HFFc6 (cell line): ENCODE measurements around the gene NUAK1. TPM values are rescaled to one million over a fixed set of nuclear protein-coding genes. Genes with fewer than 3 reads are reported as not detected.

Source experiments
- DNase-seq: peaks from one replicate; pipeline ENCODE4 v3.0.0-alpha.2; 2018
- H3K27ac Mint-ChIP-seq: 2 replicates; pipeline ENCODE4 v1.8.0; 2020; ENCODE audit warnings: mild to moderate bottlenecking, mixed read lengths
- H3K27me3 Mint-ChIP-seq: 2 replicates; pipeline ENCODE4 v1.8.0; 2021; ENCODE audit warnings: mild to moderate bottlenecking, moderate library complexity, mixed read lengths; ENCODE audit not compliant: insufficient read depth
- H3K36me3 Mint-ChIP-seq: 2 replicates; pipeline ENCODE4 v1.8.0; 2021; ENCODE audit warnings: low read depth, mixed read lengths
- H3K4me1 Mint-ChIP-seq: 2 replicates; pipeline ENCODE4 v1.8.0; 2020; ENCODE audit warnings: low read depth, mixed read lengths
- H3K4me3 Mint-ChIP-seq: 2 replicates; pipeline ENCODE4 v1.8.0; 2020; ENCODE audit warnings: mild to moderate bottlenecking, moderate library complexity, mixed read lengths
- H3K9me3 Mint-ChIP-seq: 2 replicates; pipeline ENCODE4 v1.8.0; 2020; ENCODE audit warnings: mild to moderate bottlenecking, mixed read lengths
- CTCF ChIP-seq: fragments of 200-600 bp; sonication (generic); IDR thresholded peaks from 2 replicates; pipeline ENCODE4 v1.5.0; 2021; ENCODE audit warnings: antibody characterized with exemption, mild to moderate bottlenecking
- total RNA-seq, 6 experiments: library from RNA; stranded (reverse); fragmentation: NEBNext Ultra II Directional; extraction: Animal tissue kit (Norgen Biotek cat#: 25700); gene quantifications; 2 replicates in 1 of 6; 3 replicates in 5 of 6; pipeline ENCODE4 v1.2.3, GENCODE V29; 2021

Gene NUAK1
- total RNA-seq, 6 experiments from 2014 or later = 11.0 to 37.3 (median 14.1) TPM

DNA sequence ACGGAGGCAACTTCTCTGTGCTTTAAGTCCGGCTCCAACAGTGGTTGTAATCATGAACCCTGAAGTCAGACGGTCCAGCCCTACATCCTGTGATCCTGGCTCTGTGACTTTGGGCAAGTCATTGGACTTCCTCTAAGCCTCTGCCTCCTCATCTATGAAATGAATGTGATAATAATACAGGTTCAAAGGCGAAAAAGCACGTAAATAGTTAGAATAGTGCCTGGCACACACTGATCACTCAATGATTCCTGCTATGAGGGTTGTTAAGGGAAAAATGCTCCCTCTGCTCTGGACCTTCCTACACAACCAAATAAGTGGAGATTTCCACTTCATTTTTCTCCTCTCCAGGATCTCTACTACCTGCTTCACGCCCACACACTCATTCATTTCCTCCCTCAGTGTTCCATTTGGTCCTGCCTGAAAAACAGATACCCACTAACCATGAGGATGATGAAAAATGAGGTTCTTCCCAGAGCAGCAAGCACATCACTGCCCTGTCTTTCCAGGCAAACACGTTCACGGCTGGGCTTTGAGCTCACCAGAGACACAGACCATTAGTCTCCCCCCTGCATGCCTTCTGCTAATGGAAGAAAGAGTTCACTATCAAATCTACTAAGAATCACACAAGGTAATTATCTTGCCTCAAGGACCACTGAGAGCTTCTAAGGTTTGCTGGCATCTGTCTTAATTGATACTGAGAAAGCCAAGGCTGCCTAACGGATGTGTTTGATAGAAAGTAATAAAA lies 13.2 kb downstream of the NUAK1 start:
- Mint-ChIP-seq H3K4me3 (no peak overlapping the region), H3K27me3 (peaks cover 4% of the 10 kb centered on the region; the same call in 1 of the 2 replicates), H3K27ac (peak overlapping the region; percentile 84)

DNA sequence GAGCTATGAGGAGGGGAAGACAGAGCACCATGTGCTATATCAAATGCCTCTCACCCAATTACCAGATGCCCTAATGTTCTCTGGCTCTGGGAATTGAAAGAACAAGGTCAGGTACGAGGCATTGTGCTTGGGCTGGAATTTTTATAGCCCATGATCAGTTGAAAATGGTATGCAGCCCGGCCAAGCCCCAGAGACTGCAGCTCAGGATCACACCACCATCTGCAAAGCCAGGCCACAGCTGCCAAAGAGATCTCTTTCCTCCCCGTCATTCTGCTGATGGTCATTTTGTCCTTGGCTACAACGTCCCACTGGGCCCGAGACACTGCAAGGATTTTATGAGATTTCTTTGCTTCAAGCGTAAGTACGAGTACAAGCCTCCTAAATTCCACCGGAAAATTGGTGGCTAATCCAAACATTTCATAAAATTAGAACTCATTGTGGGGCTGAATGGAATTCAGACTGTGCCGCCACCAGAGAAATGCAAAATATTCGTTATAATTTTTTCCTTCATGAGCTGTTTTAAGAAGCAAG lies 15.1 kb downstream of the NUAK1 start:
- DNase-seq = peak; percentile 84
- H3K4me3 Mint-ChIP-seq = peak overlapping the region; percentile 80
- peak overlapping the region; percentile 89 for H3K27ac Mint-ChIP-seq
- peaks cover 4% of the 10 kb centered on the region; the same call in 1 of the 2 replicates for H3K27me3 Mint-ChIP-seq
- no peaks in the 10 kb centered on the region for H3K9me3 Mint-ChIP-seq
- peaks cover 75% of the 10 kb centered on the region for H3K4me1 Mint-ChIP-seq
- H3K36me3 Mint-ChIP-seq = peaks cover 11% of the 10 kb centered on the region; the same call in 1 of the 2 replicates
- no peak for TF ChIP-seq CTCF

More for the DNA sequence above, 13.2 kb downstream of the NUAK1 start:
- no peak for DNase-seq
- Mint-ChIP-seq H3K36me3 (peaks cover 17% of the 10 kb centered on the region), H3K9me3 (no peaks in the 10 kb centered on the region), H3K4me1 (peaks cover 64% of the 10 kb centered on the region)
- no peak for TF ChIP-seq CTCF

DNA sequence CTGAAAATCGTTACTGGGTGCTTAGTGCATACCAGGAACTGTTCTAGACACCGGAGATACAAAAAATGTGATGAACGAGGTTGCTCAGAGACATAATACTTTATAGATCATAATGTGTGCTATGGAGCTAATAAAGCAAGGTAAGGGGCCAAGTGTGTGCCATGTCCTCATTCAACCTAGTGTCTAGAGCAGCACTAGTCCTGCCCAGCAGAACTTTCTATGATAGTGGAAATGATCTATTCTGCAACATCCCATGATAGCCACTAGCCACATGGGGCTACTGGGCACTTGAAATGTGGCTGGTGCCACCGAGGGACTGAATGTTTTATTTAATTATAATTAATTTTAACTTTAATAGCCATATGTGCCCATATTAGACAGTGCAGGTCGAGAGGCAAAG lies 15.6 kb downstream of the NUAK1 start:
- no peak for DNase-seq
- TF ChIP-seq CTCF = no peak
- Mint-ChIP-seq H3K4me1 (peaks cover 80% of the 10 kb centered on the region), H3K36me3 (peaks cover 11% of the 10 kb centered on the region; the same call in 1 of the 2 replicates), H3K27ac (peak overlapping the region; percentile 89), H3K27me3 (peaks cover under 1% of the 10 kb centered on the region; the same call in 1 of the 2 replicates), H3K4me3 (peak overlapping the region; percentile 80), H3K9me3 (no peaks in the 10 kb centered on the region)

DNA sequence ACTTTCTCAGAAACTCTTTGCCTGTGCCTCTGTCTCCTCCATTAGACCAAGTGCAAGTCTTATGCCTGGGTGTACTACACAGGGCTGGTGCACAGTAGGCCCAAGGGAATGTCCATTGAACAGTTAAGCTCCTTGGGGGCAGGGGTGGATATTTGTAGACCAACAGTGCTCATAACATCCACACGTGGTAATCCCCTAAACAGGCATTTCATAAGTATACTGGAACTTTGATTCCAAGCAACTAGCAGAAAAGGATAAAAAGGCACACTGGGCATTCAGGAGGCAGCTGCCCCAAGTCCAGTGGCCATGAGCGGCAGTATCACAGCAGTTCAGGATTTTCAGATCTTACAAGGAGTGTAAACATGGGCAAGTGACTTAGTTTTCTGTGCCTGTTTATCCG lies 16.8 kb downstream of the NUAK1 start:
- H3K4me3 Mint-ChIP-seq = no peak overlapping the region
- peaks cover 8% of the 10 kb centered on the region for H3K36me3 Mint-ChIP-seq
- H3K9me3 Mint-ChIP-seq = no peaks in the 10 kb centered on the region
- no peak for TF ChIP-seq CTCF
- no peak for DNase-seq
- peak overlapping the region; percentile 29; the same call in 1 of the 2 replicates for H3K27ac Mint-ChIP-seq
- H3K27me3 Mint-ChIP-seq = no peaks in the 10 kb centered on the region; the same call in 1 of the 2 replicates
- peaks cover 83% of the 10 kb centered on the region for H3K4me1 Mint-ChIP-seq

GRCh38 chr12:106120519-106121105 lies 18.1 kb downstream of the NUAK1 start:
- DNase-seq = no peak
- no peak overlapping the region for H3K4me3 Mint-ChIP-seq
- TF ChIP-seq CTCF = no peak
- H3K27ac Mint-ChIP-seq = no peak overlapping the region
- H3K36me3 Mint-ChIP-seq = peaks cover 4% of the 10 kb centered on the region
- peaks cover 80% of the 10 kb centered on the region for H3K4me1 Mint-ChIP-seq
- H3K9me3 Mint-ChIP-seq = no peaks in the 10 kb centered on the region
- H3K27me3 Mint-ChIP-seq = no peaks in the 10 kb centered on the region; the same call in 1 of the 2 replicates
